Measurements from ENCODE around the gene HIRA.

GRCh38 chr22:19398652-19399051, 32.9 kb downstream of the HIRA start:
- TF ChIP-seq CHD1 (IDR thresholded peaks at IDR 0.05; ENCODE audit: low read depth, low read length), result no peak
- TF ChIP-seq RAD21 (IDR thresholded peaks at IDR 0.05 in 1 of 2, conservative IDR thresholded peaks at IDR 0.05 in 1 of 2; ENCODE audit: low read depth in 2 of 2, low read length in 2 of 2), result no peak
- TF ChIP-seq CTCF (IDR thresholded peaks at IDR 0.05; ENCODE audit: control extremely low read depth in 1 of 3, insufficient read depth in 1 of 3, low read depth in 1 of 3, low read length in 3 of 3), result no peak
- no peak for TF ChIP-seq POLR2A (IDR thresholded peaks at IDR 0.05; ENCODE audit: control extremely low read depth in 1 of 2, low read depth in 2 of 2, low read length in 2 of 2)
